ENCODE results near the gene IER5L. TPM values are rescaled to one million over a fixed set of nuclear protein-coding genes. Genes with fewer than 3 reads are reported as not detected.
"Not testable (repeated sequence)": the region's sequence is repeated elsewhere in the genome, so short reads cannot be mapped to it uniquely, and the experiment has no call there.

The IER5L gene
- total and polyA plus RNA-seq, 2 experiments from 2014 or later = 38.0 to 39.7 TPM

GRCh38 chr9:129163753-129164152 lies 14.3 kb downstream of the IER5L start:
- TF ChIP-seq EZH2 (IDR thresholded peaks at IDR 0.05; ENCODE audit: borderline replicate concordance) (no peak), CTCF (IDR thresholded peaks at IDR 0.05; ENCODE audit: poor library complexity) (no peak), EZH2phosphoT487 (IDR thresholded peaks at IDR 0.05; ENCODE audit: low read depth, severe bottlenecking, unreplicated experiment) (no peak)
- Histone ChIP-seq H4K20me1 (ENCODE audit: insufficient read depth, poor library complexity, severe bottlenecking) (no peaks in the 10 kb centered on the region), H3K4me1 (ENCODE audit: insufficient read depth) (peaks cover 25% of the 10 kb centered on the region), H3K27me3 (no peaks in the 10 kb centered on the region), H3K4me3 (no peak overlapping the region), H3K27ac (peak overlapping the region; percentile 76), H3K79me2 (no peaks in the 10 kb centered on the region), H2AFZ (no peak overlapping the region), H3K9me2 (replicated peaks; ENCODE audit: insufficient read depth) (no peaks in the 10 kb centered on the region), H3K9me3 (ENCODE audit: low read depth) (no peaks in the 10 kb centered on the region), H3K36me3 (replicated peaks; ENCODE audit: insufficient read depth, low read depth) (no peaks in the 10 kb centered on the region), H3K4me2 (no peak overlapping the region)
- 86% methylated on average over 10 of the region's 10 CpGs for WGBS (ENCODE audit: low lambda C conversion rate, missing lambda C conversion rate)
- DNase-seq (ENCODE audit: low spot score) = no peak

GRCh38 chr9:129163198-129163670 lies 14.8 kb downstream of the IER5L start:
- not testable (repeated sequence) for H2AFZ ChIP-seq; H3K27me3 ChIP-seq; H3K36me3 ChIP-seq (replicated peaks; ENCODE audit: insufficient read depth, low read depth); DNase-seq (ENCODE audit: low spot score); H3K4me2 ChIP-seq; H3K9me2 ChIP-seq (replicated peaks; ENCODE audit: insufficient read depth); H3K4me3 ChIP-seq; H3K9me3 ChIP-seq (ENCODE audit: low read depth); H3K79me2 ChIP-seq; H4K20me1 ChIP-seq (ENCODE audit: insufficient read depth, poor library complexity, severe bottlenecking)
- peak overlapping the region; percentile 76 for H3K27ac ChIP-seq
- peaks cover 20% of the 10 kb centered on the region for H3K4me1 ChIP-seq (ENCODE audit: insufficient read depth)
- WGBS (ENCODE audit: low lambda C conversion rate, missing lambda C conversion rate) = 73% methylated on average over 5 of the region's 5 CpGs

- Histone ChIP-seq H3K4me2 (no peak overlapping the region), H2AFZ (no peak overlapping the region), H3K36me3 (replicated peaks; ENCODE audit: insufficient read depth, low read depth) (no peaks in the 10 kb centered on the region), H3K9me3 (ENCODE audit: low read depth) (no peaks in the 10 kb centered on the region), H4K20me1 (ENCODE audit: insufficient read depth, poor library complexity, severe bottlenecking) (no peaks in the 10 kb centered on the region), H3K27ac (no peak overlapping the region), H3K9me2 (replicated peaks; ENCODE audit: insufficient read depth) (no peaks in the 10 kb centered on the region), H3K27me3 (no peaks in the 10 kb centered on the region), H3K4me1 (ENCODE audit: insufficient read depth) (peaks cover 16% of the 10 kb centered on the region), H3K4me3 (no peak overlapping the region), H3K79me2 (no peaks in the 10 kb centered on the region)
- TF ChIP-seq CTCF (IDR thresholded peaks at IDR 0.05; ENCODE audit: poor library complexity) = no peak
- TF ChIP-seq EZH2 (IDR thresholded peaks at IDR 0.05; ENCODE audit: borderline replicate concordance) = no peak
- TF ChIP-seq EZH2phosphoT487 (IDR thresholded peaks at IDR 0.05; ENCODE audit: low read depth, severe bottlenecking, unreplicated experiment) = no peak
- WGBS (ENCODE audit: low lambda C conversion rate, missing lambda C conversion rate) = 93% methylated on average over 11 of the region's 11 CpGs
- no peak for DNase-seq (ENCODE audit: low spot score)
Observed at GRCh38 chr9:129162497-129163197, 15.4 kb downstream of the IER5L start.

- no peaks in the 10 kb centered on the region for H3K36me3 ChIP-seq (replicated peaks; ENCODE audit: insufficient read depth, low read depth)
- H3K27me3 ChIP-seq = no peaks in the 10 kb centered on the region
- TF ChIP-seq EZH2phosphoT487 (IDR thresholded peaks at IDR 0.05; ENCODE audit: low read depth, severe bottlenecking, unreplicated experiment) (no peak), EZH2 (IDR thresholded peaks at IDR 0.05; ENCODE audit: borderline replicate concordance) (no peak), CTCF (IDR thresholded peaks at IDR 0.05; ENCODE audit: poor library complexity) (no peak)
- 94% methylated on average over 9 of the region's 9 CpGs for WGBS (ENCODE audit: low lambda C conversion rate, missing lambda C conversion rate)
- H3K27ac ChIP-seq = no peak overlapping the region
- H3K79me2 ChIP-seq = no peaks in the 10 kb centered on the region
- no peak for DNase-seq (ENCODE audit: low spot score)
- H3K4me3 ChIP-seq = no peak overlapping the region
- no peak overlapping the region for H3K4me2 ChIP-seq
- no peaks in the 10 kb centered on the region for H3K9me3 ChIP-seq (ENCODE audit: low read depth)
- H4K20me1 ChIP-seq (ENCODE audit: insufficient read depth, poor library complexity, severe bottlenecking) = no peaks in the 10 kb centered on the region
- H2AFZ ChIP-seq = no peak overlapping the region
- H3K9me2 ChIP-seq (replicated peaks; ENCODE audit: insufficient read depth) = no peaks in the 10 kb centered on the region
- H3K4me1 ChIP-seq (ENCODE audit: insufficient read depth) = peaks cover 4% of the 10 kb centered on the region
Observed at GRCh38 chr9:129161534-129161837, 16.6 kb downstream of the IER5L start.
